Neural cell (in vitro differentiated cells): ENCODE measurements around the gene PRKCD. TPM values are rescaled to one million over a fixed set of nuclear protein-coding genes. Genes with fewer than 3 reads are reported as not detected.

ENCODE experiments used
- H2AFZ ChIP-seq: fragments of 200-600, 300-800 bp; sonication (generic), shearing (Covaris generic); 2 replicates; pipeline ENCODE4 v1.6.0; 2014; ENCODE audit warnings: low read depth, mild to moderate bottlenecking, antibody characterized with exemption, low read length, moderate library complexity
- H3F3A ChIP-seq: fragments of 200-600 bp; shearing (Covaris generic); 2 replicates; pipeline ENCODE4 v1.6.1; 2016; ENCODE audit warnings: mild to moderate bottlenecking, moderate library complexity, mixed read lengths, antibody characterized with exemption, low read length; ENCODE audit not compliant: insufficient read depth, poor library complexity, severe bottlenecking
- H3K27ac ChIP-seq: fragments of 200-600, 300-800 bp; sonication (generic), shearing (Covaris generic); 2 replicates; pipeline ENCODE4 v1.5.1; 2014; ENCODE audit warnings: mild to moderate bottlenecking, low read length, moderate library complexity
- H3K27me3 ChIP-seq: fragments of 300-800, 200-600 bp; sonication (generic), shearing (Covaris generic); 2 replicates; pipeline ENCODE4 v1.6.0; 2014; ENCODE audit warnings: mild to moderate bottlenecking, low read depth, low read length, moderate library complexity; ENCODE audit not compliant: insufficient read depth
- H3K36me3 ChIP-seq: fragments of 300-800, 200-600 bp; sonication (generic), shearing (Covaris generic); 2 replicates; pipeline ENCODE4 v1.5.1; 2014; ENCODE audit warnings: mild to moderate bottlenecking, antibody characterized with exemption, low read length, moderate library complexity; ENCODE audit not compliant: insufficient read depth
- H3K4me2 ChIP-seq: fragments of 300-800, 200-600 bp; sonication (generic), shearing (Covaris generic); 2 replicates; pipeline ENCODE4 v1.6.0; 2014; ENCODE audit warnings: mild to moderate bottlenecking, low read length
- H3K4me3 ChIP-seq: fragments of 300-800, 200-600 bp; sonication (generic), shearing (Covaris generic); 2 replicates; pipeline ENCODE4 v1.5.1; 2014; ENCODE audit warnings: mild to moderate bottlenecking, low read length, moderate library complexity
- H3K79me2 ChIP-seq: fragments of 200-600 bp; shearing (Covaris generic); replicated peaks from 2 replicates; pipeline ENCODE4 v1.6.0; 2014; ENCODE audit warnings: mild to moderate bottlenecking, low read length, moderate library complexity; ENCODE audit not compliant: insufficient read depth
- H3K9ac ChIP-seq: fragments of 300-800, 200-600 bp; sonication (generic), shearing (Covaris generic); 2 replicates; pipeline ENCODE4 v1.6.1; 2016; ENCODE audit warnings: mild to moderate bottlenecking, low read length, mixed read lengths
- H3K9me2 ChIP-seq: fragments of 200-600 bp; shearing (Covaris generic); 2 replicates; pipeline ENCODE4 v1.6.1; 2016; ENCODE audit warnings: mild to moderate bottlenecking, low read length, mixed read lengths; ENCODE audit not compliant: insufficient read depth
- H3K9me3 ChIP-seq: fragments of 200-600, 300-800 bp; sonication (generic), shearing (Covaris generic); 2 replicates; pipeline ENCODE4 v1.6.1; 2016; ENCODE audit warnings: mild to moderate bottlenecking, mixed run types, low read length, moderate library complexity, mixed read lengths
- H4K20me1 ChIP-seq: fragments of 200-600 bp; shearing (Covaris generic); 2 replicates; pipeline ENCODE4 v1.6.1; 2016; ENCODE audit warnings: mild to moderate bottlenecking, mixed run types; ENCODE audit not compliant: insufficient read depth
- EP300 ChIP-seq: fragments of 450-650 bp; conservative IDR thresholded peaks from 2 replicates; pipeline ENCODE4 v1.6.1; 2014; ENCODE audit warnings: antibody characterized with exemption, mild to moderate bottlenecking, moderate library complexity; ENCODE audit not compliant: poor library complexity, severe bottlenecking
- EZH2 ChIP-seq: fragments of 200-600, 300-800 bp; shearing (Covaris generic), sonication (generic); IDR thresholded peaks from 2 replicates; pipeline ENCODE4 v1.6.1; 2014; ENCODE audit warnings: antibody characterized with exemption, low read length, borderline replicate concordance, mild to moderate bottlenecking; ENCODE audit not compliant: insufficient read depth, poor library complexity, severe bottlenecking
- MXI1 ChIP-seq: fragments of 450-650 bp; conservative IDR thresholded peaks from 2 replicates; pipeline ENCODE4 v1.6.1; 2014; ENCODE audit warnings: antibody characterized with exemption, mild to moderate bottlenecking; ENCODE audit not compliant: poor library complexity, severe bottlenecking
- POLR2AphosphoS5 ChIP-seq: IDR thresholded peaks from 2 replicates; pipeline ENCODE4 v1.6.1; 2012
- RAD21 ChIP-seq: fragments of 450-650 bp; conservative IDR thresholded peaks from 2 replicates; pipeline ENCODE4 v1.6.1; 2014; ENCODE audit warnings: antibody characterized with exemption, mild to moderate bottlenecking, moderate library complexity
- SMC3 ChIP-seq: fragments of 450-650 bp; conservative IDR thresholded peaks from 2 replicates; pipeline ENCODE4 v1.6.1; 2014; ENCODE audit warnings: antibody characterized with exemption, mild to moderate bottlenecking, moderate library complexity; ENCODE audit not compliant: poor library complexity
- TAF1 ChIP-seq: IDR thresholded peaks from 2 replicates; pipeline ENCODE4 v1.6.1; 2012; ENCODE audit warnings: low read depth
- polyA plus RNA-seq: library from polyadenylated mRNA; depleted of rRNA; stranded (reverse); fragments of >200 nt; gene quantifications from 2 replicates; pipeline ENCODE4 v1.2.3, GENCODE V29; 2014
- TF ChIP-seq, protein P1 (sequence below): IDR thresholded peaks from 2 replicates; pipeline ENCODE4 v1.6.1; 2012; ENCODE audit warnings: borderline replicate concordance
- TF ChIP-seq, protein P2 (sequence below): fragments of 450-650 bp; IDR thresholded peaks from 2 replicates; pipeline ENCODE4 v1.5.1; 2014; ENCODE audit warnings: antibody characterized with exemption, mild to moderate bottlenecking, moderate library complexity; ENCODE audit not compliant: poor library complexity, severe bottlenecking

PRKCD gene
- polyA plus RNA-seq, 1 donor from 2014 or later: not detected

DNA sequence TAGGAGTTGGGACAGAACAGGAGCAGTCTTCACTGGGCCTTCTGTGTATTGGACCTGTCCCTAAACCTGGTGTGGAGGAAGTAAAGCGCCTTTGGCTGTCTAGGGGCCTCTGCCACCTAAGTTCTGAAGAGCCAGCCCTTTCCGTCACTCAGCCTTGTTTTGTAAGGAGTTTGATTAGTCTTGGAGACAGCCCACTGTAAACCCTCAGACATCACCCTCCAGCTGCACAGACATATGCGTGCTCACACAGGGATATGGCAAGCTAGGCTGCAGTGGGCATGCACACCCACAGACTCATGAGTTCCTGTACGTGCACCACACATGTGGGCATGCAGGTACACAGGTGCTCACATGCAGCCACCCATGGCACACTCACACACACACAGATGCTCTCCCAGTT lies 5.2 kb downstream of the PRKCD start:
- Histone ChIP-seq H3K9me2 (no peaks in the 10 kb centered on the region), H3K9ac (no peak overlapping the region), H2AFZ (no peak overlapping the region), H3K4me3 (no peak overlapping the region), H4K20me1 (no peaks in the 10 kb centered on the region), H3K36me3 (no peaks in the 10 kb centered on the region), H3K4me2 (no peak overlapping the region), H3K9me3 (no peaks in the 10 kb centered on the region), H3K79me2 (no peaks in the 10 kb centered on the region), H3F3A (no peaks in the 10 kb centered on the region), H3K27ac (no peak overlapping the region), H3K27me3 (peaks cover 10% of the 10 kb centered on the region)
- TF ChIP-seq TAF1: no peak
- TF ChIP-seq EP300: no peak
- TF ChIP-seq POLR2AphosphoS5: no peak
- TF ChIP-seq EZH2: no peak

DNA sequence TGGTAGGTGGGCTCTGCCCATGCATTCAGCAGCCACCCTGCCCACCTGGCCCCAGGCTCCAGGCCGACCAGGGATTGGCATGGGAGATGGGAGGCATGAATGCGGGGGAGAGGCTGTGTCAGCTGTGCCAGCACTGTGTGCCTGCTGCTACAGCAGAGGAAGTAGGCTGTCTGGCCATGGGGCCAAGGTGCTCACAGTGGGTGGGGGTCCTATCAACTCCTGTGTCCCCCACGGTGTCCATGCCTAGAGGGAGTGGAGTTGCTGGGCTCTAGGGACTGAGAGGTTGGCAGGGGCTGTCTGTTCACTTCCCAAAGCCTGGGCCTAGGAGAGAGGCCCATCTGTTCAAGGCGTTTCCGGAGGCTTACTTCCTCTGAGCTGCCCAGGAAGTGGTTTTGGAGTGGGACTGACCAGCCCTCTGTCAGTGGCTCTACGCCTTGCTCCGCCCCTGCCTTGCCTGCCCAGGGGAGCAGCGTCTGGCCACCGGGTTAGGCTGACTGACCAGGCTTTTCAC lies 5.8 kb downstream of the PRKCD start:
- TF ChIP-seq RAD21: no peak
- TF ChIP-seq MXI1: no peak
- no peak for TF ChIP-seq EZH2
- TF ChIP-seq, protein P1, sequence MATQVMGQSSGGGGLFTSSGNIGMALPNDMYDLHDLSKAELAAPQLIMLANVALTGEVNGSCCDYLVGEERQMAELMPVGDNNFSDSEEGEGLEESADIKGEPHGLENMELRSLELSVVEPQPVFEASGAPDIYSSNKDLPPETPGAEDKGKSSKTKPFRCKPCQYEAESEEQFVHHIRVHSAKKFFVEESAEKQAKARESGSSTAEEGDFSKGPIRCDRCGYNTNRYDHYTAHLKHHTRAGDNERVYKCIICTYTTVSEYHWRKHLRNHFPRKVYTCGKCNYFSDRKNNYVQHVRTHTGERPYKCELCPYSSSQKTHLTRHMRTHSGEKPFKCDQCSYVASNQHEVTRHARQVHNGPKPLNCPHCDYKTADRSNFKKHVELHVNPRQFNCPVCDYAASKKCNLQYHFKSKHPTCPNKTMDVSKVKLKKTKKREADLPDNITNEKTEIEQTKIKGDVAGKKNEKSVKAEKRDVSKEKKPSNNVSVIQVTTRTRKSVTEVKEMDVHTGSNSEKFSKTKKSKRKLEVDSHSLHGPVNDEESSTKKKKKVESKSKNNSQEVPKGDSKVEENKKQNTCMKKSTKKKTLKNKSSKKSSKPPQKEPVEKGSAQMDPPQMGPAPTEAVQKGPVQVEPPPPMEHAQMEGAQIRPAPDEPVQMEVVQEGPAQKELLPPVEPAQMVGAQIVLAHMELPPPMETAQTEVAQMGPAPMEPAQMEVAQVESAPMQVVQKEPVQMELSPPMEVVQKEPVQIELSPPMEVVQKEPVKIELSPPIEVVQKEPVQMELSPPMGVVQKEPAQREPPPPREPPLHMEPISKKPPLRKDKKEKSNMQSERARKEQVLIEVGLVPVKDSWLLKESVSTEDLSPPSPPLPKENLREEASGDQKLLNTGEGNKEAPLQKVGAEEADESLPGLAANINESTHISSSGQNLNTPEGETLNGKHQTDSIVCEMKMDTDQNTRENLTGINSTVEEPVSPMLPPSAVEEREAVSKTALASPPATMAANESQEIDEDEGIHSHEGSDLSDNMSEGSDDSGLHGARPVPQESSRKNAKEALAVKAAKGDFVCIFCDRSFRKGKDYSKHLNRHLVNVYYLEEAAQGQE: no peak
- TF ChIP-seq TAF1: no peak
- TF ChIP-seq POLR2AphosphoS5: no peak
- TF ChIP-seq, protein P2, sequence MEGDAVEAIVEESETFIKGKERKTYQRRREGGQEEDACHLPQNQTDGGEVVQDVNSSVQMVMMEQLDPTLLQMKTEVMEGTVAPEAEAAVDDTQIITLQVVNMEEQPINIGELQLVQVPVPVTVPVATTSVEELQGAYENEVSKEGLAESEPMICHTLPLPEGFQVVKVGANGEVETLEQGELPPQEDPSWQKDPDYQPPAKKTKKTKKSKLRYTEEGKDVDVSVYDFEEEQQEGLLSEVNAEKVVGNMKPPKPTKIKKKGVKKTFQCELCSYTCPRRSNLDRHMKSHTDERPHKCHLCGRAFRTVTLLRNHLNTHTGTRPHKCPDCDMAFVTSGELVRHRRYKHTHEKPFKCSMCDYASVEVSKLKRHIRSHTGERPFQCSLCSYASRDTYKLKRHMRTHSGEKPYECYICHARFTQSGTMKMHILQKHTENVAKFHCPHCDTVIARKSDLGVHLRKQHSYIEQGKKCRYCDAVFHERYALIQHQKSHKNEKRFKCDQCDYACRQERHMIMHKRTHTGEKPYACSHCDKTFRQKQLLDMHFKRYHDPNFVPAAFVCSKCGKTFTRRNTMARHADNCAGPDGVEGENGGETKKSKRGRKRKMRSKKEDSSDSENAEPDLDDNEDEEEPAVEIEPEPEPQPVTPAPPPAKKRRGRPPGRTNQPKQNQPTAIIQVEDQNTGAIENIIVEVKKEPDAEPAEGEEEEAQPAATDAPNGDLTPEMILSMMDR: no peak
- TF ChIP-seq EP300: no peak
- no peak for TF ChIP-seq SMC3
- Histone ChIP-seq H4K20me1 (no peaks in the 10 kb centered on the region), H3K9me2 (no peaks in the 10 kb centered on the region), H3F3A (no peaks in the 10 kb centered on the region), H3K79me2 (no peaks in the 10 kb centered on the region), H2AFZ (no peak overlapping the region), H3K27ac (no peak overlapping the region), H3K9me3 (no peaks in the 10 kb centered on the region), H3K36me3 (no peaks in the 10 kb centered on the region), H3K9ac (no peak overlapping the region), H3K4me3 (no peak overlapping the region), H3K27me3 (peaks cover 6% of the 10 kb centered on the region), H3K4me2 (no peak overlapping the region)
